Measurements from ENCODE around the gene TM9SF2. TPM values are rescaled to one million over a fixed set of nuclear protein-coding genes. Genes with fewer than 3 reads are reported as not detected.

TM9SF2 gene
- total RNA-seq, 1 donor: 165 TPM

GRCh38 chr13:99495466-99496183 lies 5.6 kb upstream of the TM9SF2 start:
- DNase-seq (ENCODE audit: low read depth): peak; percentile 40
- no peak for TF ChIP-seq CTCF (IDR thresholded peaks at IDR 0.05; ENCODE audit: insufficient read depth, low read depth, low read length)
- peak overlapping the region; percentile 52 for H3K4me3 ChIP-seq (ENCODE audit: low read depth, low read length)

GRCh38 chr13:99496184-99497142 lies 4.8 kb upstream of the TM9SF2 start:
- DNase-seq (ENCODE audit: low read depth): peak; percentile 93
- H3K4me3 ChIP-seq (ENCODE audit: low read depth, low read length): peak overlapping the region; percentile 52
- TF ChIP-seq CTCF (IDR thresholded peaks at IDR 0.05; ENCODE audit: insufficient read depth, low read depth, low read length): no peak

GRCh38 chr13:99498171-99499161 lies 2.8 kb upstream of the TM9SF2 start:
- peak; percentile 97 for DNase-seq (ENCODE audit: low read depth)
- peak overlapping the region; percentile 58 for H3K4me3 ChIP-seq (ENCODE audit: low read depth, low read length)
- TF ChIP-seq CTCF (IDR thresholded peaks at IDR 0.05; ENCODE audit: insufficient read depth, low read depth, low read length): no peak

- TF ChIP-seq CTCF (IDR thresholded peaks at IDR 0.05; ENCODE audit: insufficient read depth, low read depth, low read length): no peak
- no peak for DNase-seq (ENCODE audit: low read depth)
- H3K4me3 ChIP-seq (ENCODE audit: low read depth, low read length): peak overlapping the region; percentile 100
Observed at GRCh38 chr13:99500839-99501183, 461 bp upstream of the TM9SF2 start.

- DNase-seq (ENCODE audit: low read depth): peak; percentile 38
- TF ChIP-seq CTCF (IDR thresholded peaks at IDR 0.05; ENCODE audit: insufficient read depth, low read depth, low read length): no peak
- peak overlapping the region; percentile 100 for H3K4me3 ChIP-seq (ENCODE audit: low read depth, low read length)
Observed at GRCh38 chr13:99501848-99502301, 603 bp downstream of the TM9SF2 start.

- DNase-seq (ENCODE audit: low read depth): peak; percentile 50
Observed at GRCh38 chr13:99505814-99506269, 4.6 kb downstream of the TM9SF2 start.

More at GRCh38 chr13:99505814-99506269, 4.6 kb downstream of the TM9SF2 start:
- TF ChIP-seq CTCF (IDR thresholded peaks at IDR 0.05; ENCODE audit: insufficient read depth, low read depth, low read length): peak; percentile 33
- H3K4me3 ChIP-seq (ENCODE audit: low read depth, low read length): no peak overlapping the region
